OCI-LY1 (cell line): ENCODE results near the gene LAMA3.

ENCODE experiments used
- H2AFZ ChIP-seq: fragments of 200-600 bp; sonication (generic), shearing (Covaris generic); 2 replicates; pipeline ENCODE4 v1.6.0; 2014; ENCODE audit warnings: antibody characterized with exemption, mild to moderate bottlenecking, low read length
- H3F3A ChIP-seq: fragments of 200-600 bp; sonication (generic), shearing (Covaris generic); 2 replicates; pipeline ENCODE4 v1.6.0; 2014; ENCODE audit warnings: mild to moderate bottlenecking, antibody characterized with exemption, low read length, moderate library complexity; ENCODE audit not compliant: insufficient read depth
- H3K27ac ChIP-seq: fragments of 200-600 bp; sonication (generic); 2 replicates; pipeline ENCODE4 v1.5.1; 2014; ENCODE audit warnings: low read length, mixed run types, mild to moderate bottlenecking, low read depth; ENCODE audit not compliant: poor library complexity, severe bottlenecking
- H3K27me3 ChIP-seq: fragments of 200-600 bp; sonication (generic); 2 replicates; pipeline ENCODE4 v1.6.0; 2014; ENCODE audit warnings: antibody characterized with exemption, mild to moderate bottlenecking, low read length, moderate library complexity; ENCODE audit not compliant: insufficient read depth
- H3K36me3 ChIP-seq: fragments of 200-600 bp; sonication (generic); 2 replicates; pipeline ENCODE4 v1.6.1; 2014; ENCODE audit warnings: mild to moderate bottlenecking, antibody characterized with exemption, low read length, moderate library complexity, mixed read lengths; ENCODE audit not compliant: insufficient read depth
- H3K4me1 ChIP-seq: fragments of 200-600 bp; sonication (generic); 2 replicates; pipeline ENCODE4 v1.5.1; 2014; ENCODE audit warnings: mild to moderate bottlenecking, low read length, moderate library complexity; ENCODE audit not compliant: insufficient read depth, severe bottlenecking
- H3K4me2 ChIP-seq: fragments of 200-600 bp; sonication (generic), shearing (Covaris generic); 2 replicates; pipeline ENCODE4 v1.6.1; 2014; ENCODE audit warnings: low read length
- H3K4me3 ChIP-seq: fragments of 200-600 bp; sonication (generic); 2 replicates; pipeline ENCODE4 v1.5.1; 2014; ENCODE audit warnings: low read length, low read depth, mild to moderate bottlenecking, mixed read lengths; ENCODE audit not compliant: poor library complexity, severe bottlenecking
- H3K79me2 ChIP-seq: fragments of 200-600 bp; shearing (Covaris generic); 2 replicates; pipeline ENCODE4 v1.6.1; 2016; ENCODE audit warnings: mixed run types, low read length, mixed read lengths; ENCODE audit not compliant: insufficient read depth
- H3K9ac ChIP-seq: fragments of 200-600 bp; sonication (generic), shearing (Covaris generic); 2 replicates; pipeline ENCODE4 v1.6.1; 2014; ENCODE audit warnings: mild to moderate bottlenecking, low read length, mixed read lengths
- H3K9me2 ChIP-seq: fragments of 200-600 bp; sonication (generic), shearing (Covaris generic); 2 replicates; pipeline ENCODE4 v1.6.1; 2014; ENCODE audit warnings: low read depth, mild to moderate bottlenecking, low read length, mixed read lengths
- H3K9me3 ChIP-seq: fragments of 200-600 bp; shearing (Covaris generic); 2 replicates; pipeline ENCODE4 v1.6.1; 2014; ENCODE audit warnings: low read length, mixed read lengths
- H4K20me1 ChIP-seq: fragments of 200-600 bp; sonication (generic), shearing (Covaris generic); 2 replicates; pipeline ENCODE4 v1.6.0; 2016; ENCODE audit warnings: mild to moderate bottlenecking, low read length; ENCODE audit not compliant: insufficient read depth
- CTCF ChIP-seq: fragments of 200-600 bp; sonication (generic), shearing (Covaris generic); IDR thresholded peaks from 2 replicates; pipeline ENCODE4 v1.5.1; 2017; ENCODE audit warnings: mild to moderate bottlenecking, antibody characterized with exemption, low read length, moderate library complexity, mixed read lengths
- EZH2 ChIP-seq: fragments of 200-600 bp; sonication (generic), shearing (Covaris generic); IDR thresholded peaks from 2 replicates; pipeline ENCODE4 v1.8.0; 2017; ENCODE audit warnings: borderline replicate concordance, mixed run types, mild to moderate bottlenecking, antibody characterized with exemption, low read length, moderate library complexity, mixed read lengths

Gene LAMA3

GRCh38 chr18:23870676-23871380 is 181.6 kb downstream of the LAMA3 start:
- Histone ChIP-seq H3K27ac (no peak overlapping the region), H3K27me3 (0 out of 2 replicates have a peak, but pooled peaks cover 5% of the 10 kb centered on the region), H3F3A (no peaks in the 10 kb centered on the region), H3K79me2 (no peaks in the 10 kb centered on the region), H3K36me3 (no peaks in the 10 kb centered on the region), H3K4me2 (no peak overlapping the region; the same call in 1 of the 2 replicates), H3K9me2 (no peaks in the 10 kb centered on the region), H3K4me3 (no peak overlapping the region), H2AFZ (no peak overlapping the region), H3K9ac (no peak overlapping the region), H4K20me1 (no peaks in the 10 kb centered on the region), H3K9me3 (no peaks in the 10 kb centered on the region), H3K4me1 (peaks cover 20% of the 10 kb centered on the region)
- no peak for TF ChIP-seq EZH2
- TF ChIP-seq CTCF: no peak

GRCh38 chr18:23871410-23871809 is 182.2 kb downstream of the LAMA3 start:
- Histone ChIP-seq H3K4me3 (no peak overlapping the region), H3K9me3 (no peaks in the 10 kb centered on the region), H3K36me3 (no peaks in the 10 kb centered on the region), H3K27ac (no peak overlapping the region), H2AFZ (no peak overlapping the region), H3K4me1 (peaks cover 14% of the 10 kb centered on the region), H4K20me1 (no peaks in the 10 kb centered on the region), H3K9ac (no peak overlapping the region), H3K79me2 (no peaks in the 10 kb centered on the region), H3F3A (no peaks in the 10 kb centered on the region), H3K27me3 (0 out of 2 replicates have a peak, but pooled peaks cover 5% of the 10 kb centered on the region), H3K4me2 (no peak overlapping the region; the same call in 1 of the 2 replicates), H3K9me2 (no peaks in the 10 kb centered on the region)
- TF ChIP-seq CTCF: no peak
- no peak for TF ChIP-seq EZH2

- no peak overlapping the region for H3K4me2 ChIP-seq
Measured at GRCh38 chr18:23872701-23873550, 183.7 kb downstream of the LAMA3 start.

More at GRCh38 chr18:23872701-23873550, 183.7 kb downstream of the LAMA3 start:
- Histone ChIP-seq H3K36me3 (no peaks in the 10 kb centered on the region), H3K27me3 (0 out of 2 replicates have a peak, but pooled peaks cover 5% of the 10 kb centered on the region), H3K27ac (no peak overlapping the region), H3K4me3 (no peak overlapping the region), H3F3A (no peaks in the 10 kb centered on the region), H4K20me1 (no peaks in the 10 kb centered on the region), H3K79me2 (no peaks in the 10 kb centered on the region), H3K9me2 (no peaks in the 10 kb centered on the region), H3K9me3 (no peaks in the 10 kb centered on the region), H3K4me1 (peaks cover 7% of the 10 kb centered on the region), H3K9ac (no peak overlapping the region), H2AFZ (no peak overlapping the region)
- TF ChIP-seq CTCF (no peak), EZH2 (no peak)
